Prostate gland (tissue), 2 donors: ENCODE results near the gene MAP4K5. TPM values are rescaled to one million over a fixed set of nuclear protein-coding genes. Genes with fewer than 3 reads are reported as not detected.

ENCODE experiments used
- DNase-seq: peaks from one replicate; pipeline ENCODE4 v3.0.0-alpha.2; 2019; ENCODE audit warnings: low spot score
- H3K27ac ChIP-seq, 2 donors: fragments of 200-600 bp; sonication (generic); 2 replicates each; pipeline ENCODE4 v1.5.1; 2017 to 2019
- H3K27me3 ChIP-seq: fragments of 200-600 bp; sonication (generic); replicated peaks from 2 replicates; pipeline ENCODE4 v1.5.1; 2019; ENCODE audit not compliant: insufficient read depth
- H3K36me3 ChIP-seq, 2 donors: fragments of 200-600 bp; sonication (generic); 1 replicate in 1 of 2; 2 replicates in 1 of 2; pipeline versions ENCODE4 v1.5.1 to v1.8.1; 2017 to 2019
- H3K4me1 ChIP-seq: fragments of 200-600 bp; sonication (generic); replicated peaks from 2 replicates; pipeline ENCODE4 v1.5.1; 2019
- H3K4me3 ChIP-seq, 2 donors: fragments of 200-600 bp; sonication (generic); 2 replicates each; pipeline ENCODE4 v1.5.1; 2017 to 2019
- H3K9me3 ChIP-seq: fragments of 200-600 bp; sonication (generic); 2 replicates; pipeline ENCODE4 v1.5.1; 2017
- CTCF ChIP-seq, 4 experiments: fragments of 200-600 bp in 2 of 4; fragments of 450-650 bp in 2 of 4; sonication (generic) in 2 of 4; IDR thresholded peaks; 1 replicate in 3 of 4; 2 replicates in 1 of 4; pipeline ENCODE4 v1.5.1; 2016 to 2019; ENCODE audit warnings: antibody characterized with exemption in 4 of 4, mild to moderate bottlenecking in 2 of 4, moderate library complexity in 2 of 4
- POLR2A ChIP-seq: fragments of 450-650 bp; IDR thresholded peaks from one replicate; pipeline ENCODE4 v1.6.1; 2016; ENCODE audit warnings: antibody characterized with exemption, mild to moderate bottlenecking
- POLR2AphosphoS5 ChIP-seq: sonication (generic); formaldehyde crosslinking; IDR thresholded peaks from one replicate; pipeline ENCODE4 v1.6.1; 2017; ENCODE audit warnings: antibody characterized with exemption
- WGBS: methylation state at CpG from one replicate; pipeline ENCODE4 v1.1.5; 2018; 5-methylcytosine and 5-hydroxymethylcytosine counted together
- intact Hi-C: fragments of 100-400 bp; cut with DNase I; formaldehyde crosslinking; loops from one replicate; pipeline ENCODE4 v1.14.2; 2022
- total RNA-seq, 2 donors: library from RNA; depleted of rRNA; stranded (reverse); fragments of >200 nt; gene quantifications; one replicate each; pipeline ENCODE4 v1.1.0, GENCODE V29; 2016

MAP4K5 gene
- total RNA-seq, 2 donors from 2014 or later, result 76.2 to 102 TPM

DNA sequence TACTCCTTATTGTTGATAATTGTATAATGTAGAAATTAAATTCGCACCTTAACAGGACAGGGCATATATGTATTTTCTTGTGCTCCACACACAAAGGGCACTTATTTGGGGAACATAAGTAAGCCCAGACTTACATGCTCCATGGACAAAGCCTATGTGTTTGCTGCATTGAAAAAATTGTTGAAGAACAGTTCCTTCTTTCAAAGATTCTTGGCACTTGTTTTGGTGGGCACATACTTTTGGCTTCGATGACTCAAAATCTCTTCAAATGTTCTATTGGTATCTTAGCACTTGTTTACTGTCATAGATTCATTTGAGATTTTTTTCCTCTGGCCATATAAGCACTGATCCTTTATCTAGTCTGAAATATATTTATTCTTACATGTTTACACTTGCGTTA is 1.4 kb upstream of the MAP4K5 start:
- 49% methylated on average over 3 of the region's 3 CpGs for WGBS
- intact Hi-C loops, result loop anchor here (2.0 to 10.0 kb wide), 3 partner anchors 213 to 669 kb away; partner anchors contain the start of genes DMAC2L and L2HGDH
- DNase-seq, result no peak
- Histone ChIP-seq H3K27me3 (no peaks in the 10 kb centered on the region), H3K4me3 (no peak overlapping the region), H3K36me3 (no peaks in the 10 kb centered on the region), H3K27ac (peak overlapping the region in 1 of 2 donors; percentile 98), H3K9me3 (no peaks in the 10 kb centered on the region), H3K4me1 (no peaks in the 10 kb centered on the region)
- TF ChIP-seq CTCF (IDR thresholded peaks at IDR 0.05), result no peak
- no peak for TF ChIP-seq POLR2AphosphoS5
- TF ChIP-seq POLR2A, result no peak

GRCh38 chr14:50533241-50533705 is 904 bp upstream of the MAP4K5 start:
- WGBS, result 18% methylated on average over 5 of the region's 5 CpGs
- Histone ChIP-seq H3K27me3 (no peaks in the 10 kb centered on the region), H3K4me1 (no peaks in the 10 kb centered on the region), H3K27ac (peak overlapping the region in 1 of 2 donors; percentile 98), H3K9me3 (no peaks in the 10 kb centered on the region), H3K36me3 (no peaks in the 10 kb centered on the region), H3K4me3 (peak overlapping the region; percentile 90 to 93)
- intact Hi-C loops, result loop anchor here (2.0 to 10.0 kb wide), 3 partner anchors 212 to 668 kb away; partner anchors contain the start of genes DMAC2L and L2HGDH
- no peak for DNase-seq
- TF ChIP-seq POLR2AphosphoS5 (no peak), CTCF (IDR thresholded peaks at IDR 0.05) (no peak), POLR2A (no peak)

DNA sequence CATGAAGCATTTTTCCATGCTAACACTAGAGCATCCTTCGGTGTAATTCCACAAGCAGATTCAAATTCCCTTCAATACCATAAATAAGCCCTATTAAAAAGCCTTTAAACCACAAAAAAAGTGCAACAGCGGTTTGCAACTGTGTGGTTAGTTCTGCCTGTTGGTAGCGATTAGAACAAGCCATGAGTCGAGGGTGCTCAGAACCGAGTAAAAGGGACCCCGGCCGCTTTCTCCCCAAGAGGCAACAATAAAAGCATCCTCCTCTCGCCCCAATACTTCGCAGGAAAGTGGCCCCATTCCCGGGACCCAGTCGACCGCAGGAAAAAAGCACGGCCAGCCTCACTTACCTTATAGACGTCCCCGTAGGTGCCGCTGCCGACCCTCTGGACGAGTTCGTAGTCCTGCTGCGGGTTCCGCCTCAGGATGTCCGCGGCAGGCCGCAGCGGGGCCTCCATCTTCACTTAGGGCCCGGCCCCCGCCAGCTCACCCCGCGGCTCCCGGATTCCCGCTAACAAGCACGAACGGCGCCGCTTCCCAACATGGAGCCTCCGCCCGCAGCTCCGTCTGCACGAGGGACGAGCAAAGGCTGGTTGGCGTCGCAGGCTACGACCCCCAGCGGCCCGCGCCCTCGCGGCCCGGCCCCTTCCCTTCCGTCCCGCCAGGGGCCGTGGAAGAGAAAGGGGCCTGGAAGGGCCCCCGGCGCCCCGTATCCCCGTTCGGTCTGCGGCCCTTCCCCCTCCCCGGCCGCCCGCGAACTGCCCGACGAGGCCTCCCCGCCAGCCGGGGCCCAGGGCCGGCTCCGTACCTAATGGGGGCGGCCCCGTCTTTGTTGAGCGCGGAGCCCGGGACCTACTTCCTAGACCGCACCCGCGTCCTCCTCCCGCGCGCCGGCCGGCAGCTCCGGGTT is 521 bp downstream of the MAP4K5 start:
- DNase-seq, result peak; percentile 45
- Histone ChIP-seq H3K27ac (peak overlapping the region; percentile 95 to 98), H3K27me3 (no peaks in the 10 kb centered on the region), H3K4me3 (peak overlapping the region; percentile 90 to 93), H3K36me3 (no peaks in the 10 kb centered on the region), H3K4me1 (no peaks in the 10 kb centered on the region), H3K9me3 (no peaks in the 10 kb centered on the region)
- under 1% methylated on average over 57 of the region's 82 CpGs for WGBS
- intact Hi-C loops, result loop anchor here (1.0 to 10.0 kb wide), 5 partner anchors 135 to 667 kb away; partner anchors contain the start of genes CDKL1, DMAC2L and L2HGDH
- no peak for TF ChIP-seq CTCF (IDR thresholded peaks at IDR 0.05)

DNA sequence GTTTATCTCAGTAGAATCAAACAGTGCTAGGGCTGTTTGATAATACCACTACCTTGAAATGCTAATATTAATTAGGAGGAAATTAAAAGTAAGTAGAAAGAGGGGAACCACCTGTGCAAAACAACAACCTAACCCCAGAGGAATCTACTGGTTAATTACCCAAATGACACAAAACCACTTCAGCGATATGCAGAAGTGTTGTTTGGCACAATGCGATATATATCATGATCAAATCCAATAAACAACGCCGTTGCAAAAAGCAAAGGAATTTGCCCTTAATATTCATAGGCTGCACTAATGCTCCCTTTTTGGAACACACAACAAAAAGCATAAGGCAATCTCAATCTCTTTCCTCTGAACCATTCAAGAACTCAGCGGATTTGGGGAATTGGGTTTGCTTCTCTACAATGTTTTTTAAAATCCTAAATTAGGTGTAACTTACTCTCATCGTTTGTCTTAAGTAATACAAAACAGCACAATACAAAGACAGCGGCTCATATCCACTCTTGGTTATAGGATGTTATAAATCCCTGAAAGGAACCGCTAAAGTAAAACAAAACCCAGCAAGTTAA is 1.5 kb downstream of the MAP4K5 start:
- peak overlapping the region; percentile 90 to 93 for H3K4me3 ChIP-seq
- WGBS, result 41% methylated on average over 8 of the region's 8 CpGs
- intact Hi-C loops, result loop anchor here (1.0 to 10.0 kb wide), 3 partner anchors 134 to 666 kb away; partner anchors contain the start of gene CDKL1
- DNase-seq, result no peak
- no peaks in the 10 kb centered on the region for H3K4me1 ChIP-seq
- H3K9me3 ChIP-seq, result no peaks in the 10 kb centered on the region
- H3K27ac ChIP-seq, result peak overlapping the region; percentile 95 to 98
- TF ChIP-seq CTCF (IDR thresholded peaks at IDR 0.05) (no peak), POLR2A (no peak), POLR2AphosphoS5 (no peak)
- H3K36me3 ChIP-seq, result no peaks in the 10 kb centered on the region
- H3K27me3 ChIP-seq, result no peaks in the 10 kb centered on the region
